GM19240 (cell line): Measurements from ENCODE around the gene LIMS1.
"Not testable (repeated sequence)": the region's sequence is repeated elsewhere in the genome, so short reads cannot be mapped to it uniquely, and the experiment has no call there.

ENCODE experiments used
- DNase-seq: peaks from one replicate; pipeline ENCODE4 v3.0.0; 2011; ENCODE audit warnings: low spot score; ENCODE audit not compliant: insufficient read length

The LIMS1 gene

DNA sequence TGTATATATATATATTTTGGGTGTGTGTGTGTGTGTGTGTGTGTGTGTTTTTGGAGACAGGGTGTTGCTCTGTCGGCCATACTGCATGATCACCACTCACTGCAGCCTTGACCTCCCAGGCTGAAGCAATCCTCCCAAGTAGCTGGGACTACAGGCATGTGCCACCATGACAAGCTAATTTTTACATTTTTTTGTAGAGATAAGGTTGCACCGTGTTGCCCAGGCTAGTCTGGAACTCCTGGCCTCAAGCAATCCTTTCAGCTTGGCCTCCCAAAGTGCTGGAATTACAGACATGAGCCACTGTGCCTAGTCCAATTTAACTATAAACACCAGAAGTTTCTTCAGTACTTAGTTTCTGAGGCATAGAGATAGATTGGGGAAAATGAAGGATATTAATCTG is 18.3 kb downstream of the LIMS1 start:
- no peak for DNase-seq

DNA sequence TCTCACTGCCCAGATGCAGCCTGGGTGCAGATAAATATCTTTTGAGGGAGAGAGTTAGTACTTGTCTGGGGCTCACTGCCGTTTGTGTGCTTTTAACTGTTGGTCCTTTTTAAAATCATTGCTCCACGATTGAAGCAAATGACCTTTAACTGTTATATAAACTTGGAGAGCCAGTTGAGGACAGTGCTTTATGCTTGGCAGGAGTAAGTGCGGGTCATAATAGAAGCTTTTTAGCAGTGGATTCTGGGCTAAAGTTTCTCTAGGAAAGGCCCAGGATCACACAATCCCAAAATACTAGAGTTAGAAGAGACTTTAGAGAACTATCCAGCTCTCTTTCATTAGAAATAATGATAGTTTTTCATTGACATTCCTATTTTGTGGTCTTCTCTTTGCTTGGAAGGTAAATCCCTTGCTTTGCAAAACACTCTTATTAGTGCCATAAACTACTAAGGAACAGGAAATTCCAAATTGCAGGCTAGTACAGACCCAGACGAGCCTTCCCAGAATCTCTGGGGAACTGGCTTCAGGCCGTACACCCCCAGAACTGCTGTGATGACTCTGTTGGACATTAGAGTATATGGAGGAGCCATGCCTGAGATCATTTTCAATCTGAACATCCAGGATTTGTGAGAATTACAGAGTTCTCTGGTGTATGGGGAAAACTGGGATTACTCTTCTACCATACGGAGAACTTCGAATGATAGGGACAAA is 19.1 kb downstream of the LIMS1 start:
- no peak for DNase-seq

DNA sequence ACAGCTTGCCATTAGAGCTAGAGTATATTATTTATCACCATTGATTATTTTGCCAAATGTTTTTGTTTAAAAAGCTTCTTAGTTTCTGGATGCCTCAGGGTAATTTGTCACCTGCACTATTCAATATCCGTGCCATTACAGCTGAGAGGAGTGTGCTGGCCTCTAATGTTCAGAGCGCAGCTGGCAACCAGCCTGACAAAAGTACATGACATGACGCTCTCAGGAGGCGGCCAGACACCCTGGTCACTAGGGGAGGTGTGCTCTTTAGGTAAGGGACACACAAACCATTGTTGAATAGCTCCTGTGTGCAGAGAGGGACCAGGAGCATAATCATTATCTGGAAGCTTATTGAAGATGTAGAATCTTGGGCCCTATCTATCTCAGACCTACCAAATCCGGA is 20.3 kb downstream of the LIMS1 start:
- no peak for DNase-seq

DNA sequence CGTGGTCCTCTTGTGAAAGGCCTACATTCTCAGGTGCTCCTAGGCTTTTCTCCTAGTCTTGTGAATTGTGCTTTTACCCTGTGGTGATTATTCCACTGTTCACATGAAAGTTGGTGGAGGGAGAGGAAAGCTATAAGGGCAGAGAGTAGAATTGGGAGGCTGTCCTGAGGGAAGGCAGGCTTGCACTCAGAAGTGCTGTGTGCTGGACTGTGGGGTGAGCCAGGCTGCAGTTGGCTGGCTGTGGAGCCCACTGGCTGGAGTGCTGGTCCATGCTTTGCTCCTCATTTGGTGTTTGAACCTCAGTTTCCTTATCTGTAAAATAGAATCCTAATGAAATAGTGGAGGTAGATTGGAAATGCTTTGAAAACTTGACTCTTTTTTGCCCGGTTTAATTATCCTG is 21.3 kb downstream of the LIMS1 start:
- no peak for DNase-seq

DNA sequence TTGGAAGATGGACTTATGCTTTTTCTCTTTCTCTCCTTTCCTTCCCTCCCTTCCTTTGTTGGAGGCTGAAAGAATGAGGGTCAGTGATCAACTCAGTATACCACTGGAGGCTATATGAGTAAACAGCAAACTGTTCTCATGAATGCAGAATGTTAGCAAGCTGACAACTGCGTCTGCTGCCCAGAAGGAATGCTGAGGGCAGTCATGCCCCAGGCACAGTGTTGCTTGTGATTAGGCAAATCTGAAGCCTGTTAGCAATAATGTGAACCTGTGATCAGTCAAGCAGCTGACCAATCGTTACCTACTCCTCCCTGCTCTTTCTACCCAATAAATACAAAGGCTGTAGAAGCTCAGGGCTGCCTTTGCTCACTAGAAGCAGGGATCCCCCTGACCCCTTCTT is 22.3 kb downstream of the LIMS1 start:
- DNase-seq: not testable (repeated sequence)

DNA sequence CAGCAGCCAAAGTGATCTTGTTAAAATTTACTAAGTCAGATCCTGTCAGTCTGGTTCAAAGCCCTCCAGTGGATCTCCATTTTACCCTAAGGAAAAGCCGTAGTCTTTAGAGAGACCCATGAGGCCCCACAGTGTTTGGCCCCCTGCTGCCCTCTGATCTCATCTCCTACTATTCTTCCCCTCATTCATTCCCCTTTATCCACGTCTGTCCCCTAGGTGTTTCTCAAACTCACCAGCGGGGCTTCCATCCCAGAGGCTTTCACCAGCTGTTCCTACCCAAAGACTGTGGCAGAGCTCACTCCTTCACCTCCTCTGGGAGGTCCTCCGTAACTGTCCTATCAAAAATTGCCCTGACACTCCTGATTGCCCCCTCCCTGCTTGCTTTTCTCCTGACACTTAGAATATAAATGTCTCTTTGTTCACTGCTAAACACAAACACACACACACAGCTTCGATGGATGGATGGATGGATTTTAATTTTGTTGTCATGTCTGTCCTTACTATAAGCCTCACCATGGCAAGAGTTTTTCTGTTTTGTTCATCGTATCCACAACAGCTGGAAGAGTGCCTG is 26.1 kb downstream of the LIMS1 start:
- no peak for DNase-seq

DNA sequence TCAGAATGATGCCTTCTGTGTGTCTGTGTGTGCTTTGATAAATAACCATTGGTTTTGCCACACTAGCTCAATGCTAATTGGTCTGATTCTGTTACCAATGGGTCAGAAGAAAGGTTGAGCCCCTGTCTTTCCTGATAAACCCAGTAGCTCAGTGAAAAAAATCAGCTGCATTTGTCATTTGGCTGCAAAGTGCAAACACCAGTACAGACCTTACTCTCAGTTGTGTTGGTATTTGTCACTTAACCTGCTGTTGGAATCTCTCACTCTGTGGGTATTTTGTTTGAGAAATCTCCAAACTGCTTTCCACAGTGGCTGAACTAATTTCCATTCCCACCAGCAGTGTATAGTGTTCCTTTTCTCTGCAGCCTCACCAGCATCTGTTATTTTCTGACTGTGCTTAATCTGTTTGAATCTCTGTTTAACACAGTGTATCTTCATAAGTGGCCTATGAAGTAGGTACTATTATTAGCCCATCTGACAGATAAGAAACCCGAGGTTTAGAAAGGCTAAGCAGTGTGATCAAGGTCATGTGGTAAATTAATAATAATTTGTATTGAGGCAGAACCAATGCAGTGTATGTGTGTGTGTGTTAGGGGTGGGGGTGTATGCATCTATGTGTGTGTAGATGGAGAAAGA is 26.7 kb downstream of the LIMS1 start:
- DNase-seq: no peak

DNA sequence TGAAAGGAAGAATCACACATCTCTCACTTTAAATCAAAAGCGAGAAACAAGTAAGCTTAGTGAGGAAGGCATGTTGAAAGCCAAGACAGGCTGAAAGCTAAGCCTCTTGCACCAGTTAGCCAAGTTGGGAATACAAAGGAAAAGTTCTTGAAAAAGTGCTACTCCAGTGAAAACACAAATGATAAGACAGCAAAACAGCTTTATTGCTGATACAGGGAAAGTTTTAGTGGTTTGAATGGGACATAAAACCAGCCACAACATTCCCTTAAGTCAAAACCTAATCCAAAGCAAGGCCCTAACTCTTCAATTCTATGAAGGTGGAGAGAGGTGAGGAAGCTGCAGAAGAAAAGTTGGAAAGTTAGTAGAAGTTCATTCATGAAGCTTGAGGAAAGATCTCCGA is 28.0 kb downstream of the LIMS1 start:
- no peak for DNase-seq

DNA sequence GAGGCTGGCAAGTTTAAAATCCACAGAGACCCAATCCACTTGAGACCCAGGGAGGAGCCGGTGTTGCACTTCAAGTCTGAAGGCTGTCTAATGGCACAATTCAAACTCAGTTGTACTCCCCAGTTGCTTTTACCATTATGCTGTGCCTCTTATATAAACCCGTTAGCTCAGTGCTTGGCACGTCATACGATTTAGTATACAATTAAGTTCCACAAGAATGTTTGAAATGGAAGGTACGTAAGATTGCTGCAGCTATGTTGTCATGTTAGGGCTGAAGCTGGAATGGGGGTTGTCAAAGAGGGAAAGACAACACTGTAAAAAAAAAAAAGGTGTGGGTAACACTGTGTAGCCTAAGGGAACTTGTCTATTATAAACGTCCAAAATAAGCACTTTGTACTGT is 30.2 kb downstream of the LIMS1 start:
- no peak for DNase-seq

DNA sequence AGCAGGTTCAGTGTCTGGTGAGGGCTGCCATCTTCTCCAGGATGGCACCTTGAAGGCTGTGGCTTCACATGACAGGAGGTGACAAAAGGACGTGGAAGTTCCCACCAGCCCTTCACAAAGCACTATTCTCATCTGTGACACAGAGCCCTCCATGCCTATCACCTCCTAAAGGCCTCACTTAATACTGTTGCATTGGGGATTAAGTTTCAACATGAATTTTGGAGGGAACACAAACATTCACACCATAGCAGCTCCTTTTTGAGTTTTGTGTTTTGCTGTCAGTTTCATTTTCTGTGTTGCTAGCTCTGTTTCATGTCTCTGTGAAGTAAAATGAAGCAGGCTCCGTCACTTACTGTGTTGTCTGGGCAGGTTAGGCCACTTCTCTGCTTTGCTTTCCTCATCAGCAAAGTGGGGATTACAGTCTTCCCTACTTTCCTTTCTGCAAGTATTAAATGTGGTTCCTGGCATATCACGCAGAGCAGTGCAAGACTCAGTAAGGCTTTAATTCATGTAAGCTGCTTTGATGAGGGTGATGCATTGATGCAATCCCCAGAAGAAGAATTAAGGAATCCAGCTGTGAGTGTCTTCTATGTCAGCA is 31.6 kb downstream of the LIMS1 start:
- DNase-seq: no peak

DNA sequence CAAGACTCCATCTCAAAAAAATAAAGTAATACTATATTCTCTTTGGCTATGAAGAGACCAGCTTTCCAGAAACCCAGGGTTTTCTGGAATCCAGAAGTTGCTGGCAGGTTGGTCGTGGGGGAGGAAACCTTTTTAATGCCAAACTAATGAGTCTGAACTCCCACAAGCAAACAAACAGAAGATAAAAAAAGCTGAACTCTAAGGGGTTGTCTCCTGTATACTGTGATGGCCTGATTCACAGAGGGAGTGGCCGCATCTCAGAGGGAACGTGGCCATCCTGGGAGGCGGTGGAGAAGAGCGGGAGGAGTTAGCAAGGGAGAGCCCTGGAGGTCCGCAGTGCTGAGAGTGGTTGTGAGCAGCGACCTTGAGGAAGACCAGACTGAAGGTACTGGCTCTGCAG is 36.1 kb downstream of the LIMS1 start:
- no peak for DNase-seq

DNA sequence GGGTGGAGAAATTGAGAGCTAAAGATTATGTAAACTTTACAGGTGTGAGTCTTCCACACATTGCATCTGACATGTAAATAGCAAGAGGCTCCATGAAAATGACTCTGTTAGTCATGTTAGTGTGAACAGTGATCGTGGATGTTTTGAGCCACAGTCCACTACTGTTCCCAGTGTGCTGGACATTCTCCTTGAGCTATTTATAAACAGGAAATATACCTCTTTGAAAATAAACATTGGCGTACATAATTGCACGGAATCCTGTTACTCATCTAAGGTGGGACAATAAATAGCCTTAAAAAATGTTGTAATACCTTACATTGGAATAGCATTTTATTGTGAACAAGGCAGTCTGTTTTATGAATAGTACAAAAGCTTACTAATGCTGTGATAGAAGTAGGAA is 37.0 kb downstream of the LIMS1 start:
- DNase-seq: no peak

DNA sequence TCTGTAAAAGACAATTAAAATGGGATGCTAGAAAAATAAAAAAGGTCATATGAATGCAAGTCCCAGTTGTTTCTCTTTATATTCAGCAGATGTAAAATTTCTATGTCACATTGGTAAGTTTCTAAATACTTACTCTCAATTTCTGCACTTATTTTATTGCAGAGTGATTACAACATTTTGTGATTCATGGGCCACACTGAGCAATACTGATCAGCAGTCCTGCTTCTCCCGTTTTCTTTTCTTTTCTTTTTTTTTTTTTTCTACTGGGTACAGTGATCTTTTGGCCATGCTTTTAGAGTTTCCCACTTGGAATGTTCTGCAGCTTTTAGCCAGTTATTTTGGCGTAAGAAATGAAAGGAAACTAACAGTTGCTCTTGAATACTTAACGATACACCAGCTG is 38.8 kb downstream of the LIMS1 start:
- DNase-seq: no peak

DNA sequence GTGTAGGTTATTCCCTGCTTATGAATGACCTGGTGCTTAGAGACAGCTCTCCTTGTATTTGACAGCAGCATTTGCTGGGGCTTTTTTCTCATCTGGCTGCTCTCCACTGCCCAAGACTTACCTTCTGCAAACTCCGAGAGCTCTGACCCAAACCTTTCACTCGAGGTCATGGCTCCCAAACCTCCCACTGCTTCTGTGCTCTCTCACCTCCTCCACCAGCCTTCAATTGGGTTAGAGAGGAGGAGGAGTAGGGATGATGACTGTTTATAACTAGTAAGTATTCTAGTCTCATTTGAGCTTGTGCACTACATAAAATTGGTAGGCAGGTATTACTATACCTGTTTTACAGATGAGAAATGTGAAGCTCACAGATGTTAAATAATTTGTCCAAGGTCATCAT is 40.1 kb downstream of the LIMS1 start:
- DNase-seq: no peak

DNA sequence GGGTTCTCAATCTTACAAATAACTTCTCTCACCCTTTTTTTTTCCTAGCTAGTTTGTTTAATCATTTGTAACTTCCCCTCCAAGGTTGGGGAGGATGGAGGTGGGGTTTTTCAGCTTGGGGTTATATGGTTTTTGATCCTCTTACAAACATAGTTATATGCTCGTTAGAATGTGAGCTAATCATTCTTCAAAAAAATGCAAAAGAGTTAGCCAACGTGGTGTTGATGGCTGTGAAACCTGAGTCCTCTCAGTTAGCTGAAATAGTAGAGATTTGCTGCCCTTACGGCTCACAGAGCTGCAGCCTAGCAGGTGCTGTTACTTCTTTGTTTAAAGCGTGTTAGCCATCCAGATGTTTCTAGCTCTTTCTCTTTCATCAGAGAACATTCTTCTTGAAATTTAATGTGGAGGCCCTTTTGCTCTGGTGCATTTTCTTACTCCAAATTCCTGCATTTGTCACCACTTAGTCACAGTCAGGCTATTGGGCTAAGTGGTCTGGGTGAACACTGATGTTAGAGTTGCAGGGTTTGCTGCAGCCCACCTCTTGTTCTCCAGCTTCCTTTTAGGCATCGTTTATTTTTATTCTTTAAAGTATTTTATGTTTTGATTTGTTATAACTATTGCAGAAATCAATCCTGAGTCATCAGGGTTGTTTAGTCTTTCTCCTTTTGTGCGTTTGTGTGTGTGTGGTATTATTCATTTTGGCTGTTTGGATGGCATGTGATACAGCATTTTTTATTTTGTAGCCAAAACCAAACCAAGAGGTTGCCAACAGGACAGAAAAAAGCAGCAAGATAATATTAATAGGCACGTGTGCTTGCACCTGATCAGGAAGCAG is 41.1 kb downstream of the LIMS1 start:
- DNase-seq: no peak

DNA sequence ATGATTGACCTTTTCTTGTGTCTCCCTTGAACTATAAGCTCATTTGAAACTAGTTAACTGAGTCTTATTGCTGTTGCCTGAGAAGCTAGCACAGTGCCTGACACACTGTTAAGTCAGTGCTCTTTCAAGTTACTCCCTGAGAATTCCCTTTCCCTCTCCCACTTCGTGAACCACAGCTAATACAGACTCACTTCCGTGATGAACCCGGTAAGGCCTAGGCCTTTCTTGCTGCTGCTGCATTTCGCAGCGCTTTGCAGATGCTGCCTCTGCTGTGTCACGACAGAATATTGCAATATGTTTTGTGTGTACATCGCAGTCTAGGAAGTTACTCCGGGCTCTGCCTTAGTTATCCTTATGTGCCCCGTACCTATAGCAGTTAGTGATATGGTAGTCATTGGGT is 42.8 kb downstream of the LIMS1 start:
- DNase-seq: no peak

DNA sequence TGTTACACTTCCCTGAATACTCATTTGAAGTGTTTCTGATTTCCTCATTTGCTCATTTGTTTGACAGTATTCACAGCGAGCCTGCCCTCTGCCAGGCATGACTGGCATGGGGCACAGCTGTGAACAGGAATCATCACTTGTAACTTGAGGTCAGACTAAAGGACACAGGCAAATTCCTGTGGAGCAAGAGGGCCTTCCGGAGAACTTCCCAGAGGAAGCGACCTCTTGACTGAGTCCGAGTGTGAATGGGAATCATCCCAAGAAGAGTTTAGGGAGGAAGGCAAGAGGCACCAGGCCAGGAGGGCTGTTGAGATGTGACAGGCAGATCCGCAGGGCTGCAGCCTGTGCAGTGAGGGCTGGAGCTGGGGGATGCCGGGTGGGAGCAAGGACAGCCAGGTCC is 45.4 kb downstream of the LIMS1 start:
- no peak for DNase-seq

DNA sequence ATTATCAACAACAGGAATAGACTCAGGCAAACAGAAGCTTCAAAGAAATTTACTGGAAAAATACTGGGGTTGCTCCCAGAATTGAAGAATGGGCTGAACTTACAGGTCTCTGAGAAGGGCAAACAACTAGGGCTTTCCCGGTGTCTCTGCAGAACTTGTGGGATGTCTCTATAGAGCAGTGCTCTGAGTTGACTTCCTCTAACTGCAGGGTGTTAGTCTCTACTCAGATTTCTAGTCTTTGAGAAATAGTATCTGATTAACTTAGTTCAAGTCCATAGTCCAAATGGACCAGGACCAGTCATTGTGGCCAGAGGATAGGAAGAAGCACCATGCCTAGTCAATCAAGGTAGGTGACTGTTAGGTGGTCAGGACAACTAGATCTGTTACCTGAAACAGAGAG is 45.8 kb downstream of the LIMS1 start:
- DNase-seq: no peak

DNA sequence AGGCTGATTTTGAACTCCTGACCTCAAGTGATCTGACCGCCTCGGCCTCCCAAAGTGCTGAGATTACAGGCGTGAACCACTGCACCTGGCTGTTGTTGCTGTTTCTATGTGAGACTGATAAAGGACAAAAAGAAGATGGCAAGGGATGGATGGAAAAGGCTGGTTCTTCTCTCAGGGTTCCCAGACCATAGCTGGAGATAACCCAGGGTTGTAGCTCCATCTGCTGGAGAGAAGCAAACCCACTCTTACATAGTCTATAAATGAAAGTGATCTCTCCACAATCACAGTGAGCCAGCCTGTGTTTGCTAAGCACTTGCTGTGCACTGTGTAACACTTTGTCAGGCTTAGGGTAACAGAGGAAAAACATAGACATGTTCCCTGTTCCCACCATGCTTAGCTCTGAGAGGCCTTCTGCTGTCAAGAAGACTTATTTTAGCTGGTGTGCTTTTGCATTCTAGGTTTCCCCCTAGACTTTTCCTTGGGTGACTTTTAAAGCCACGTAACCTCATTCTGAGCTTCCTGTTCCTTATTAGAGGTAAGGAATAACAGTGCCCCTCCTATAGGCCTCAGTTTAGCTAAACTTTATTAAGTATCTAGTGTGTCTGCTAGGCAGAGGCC is 49.7 kb downstream of the LIMS1 start:
- DNase-seq: no peak

DNA sequence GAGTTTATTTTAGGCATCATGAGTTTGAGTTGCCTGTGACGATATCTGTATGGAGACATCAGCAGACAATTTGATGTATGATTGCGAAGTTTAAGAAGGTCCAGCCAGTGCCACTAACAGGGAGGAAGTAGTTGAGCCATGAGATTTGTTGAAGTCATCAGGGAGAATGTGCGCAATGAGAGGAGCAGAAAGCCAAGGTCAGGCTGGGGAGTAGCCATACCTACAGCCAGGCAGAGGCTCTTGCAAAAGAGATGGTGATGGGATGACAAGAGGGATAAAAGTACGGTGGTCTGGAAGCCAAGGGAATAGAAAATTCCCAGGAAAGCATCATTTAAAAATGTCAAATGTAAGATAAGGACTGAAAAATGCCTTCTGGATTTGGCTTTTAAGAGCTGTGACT is 51.2 kb downstream of the LIMS1 start:
- no peak for DNase-seq

DNA sequence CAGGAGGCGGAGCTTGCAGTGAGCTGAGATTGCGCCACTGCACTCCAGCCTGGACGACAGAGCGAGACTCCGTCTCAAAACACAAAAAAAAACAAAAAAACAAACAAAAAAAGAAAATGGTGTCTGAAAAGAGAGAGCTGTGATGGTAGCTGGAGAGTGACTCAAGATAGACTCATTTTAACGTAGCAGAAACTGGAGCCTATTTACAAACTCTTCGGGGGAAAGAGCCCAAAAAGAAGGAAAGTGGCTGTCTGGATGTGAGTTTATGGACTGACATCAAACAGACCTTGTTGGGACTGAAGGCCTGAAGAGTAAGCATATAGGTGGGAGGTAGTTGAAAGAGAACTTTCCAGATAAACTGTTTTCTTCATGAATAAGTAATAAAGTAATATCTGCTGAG is 51.8 kb downstream of the LIMS1 start:
- DNase-seq: no peak
